ENCODE results near the gene PSG1.
"Not testable (repeated sequence)": the region's sequence is repeated elsewhere in the genome, so short reads cannot be mapped to it uniquely, and the experiment has no call there.

Gene PSG1

DNA sequence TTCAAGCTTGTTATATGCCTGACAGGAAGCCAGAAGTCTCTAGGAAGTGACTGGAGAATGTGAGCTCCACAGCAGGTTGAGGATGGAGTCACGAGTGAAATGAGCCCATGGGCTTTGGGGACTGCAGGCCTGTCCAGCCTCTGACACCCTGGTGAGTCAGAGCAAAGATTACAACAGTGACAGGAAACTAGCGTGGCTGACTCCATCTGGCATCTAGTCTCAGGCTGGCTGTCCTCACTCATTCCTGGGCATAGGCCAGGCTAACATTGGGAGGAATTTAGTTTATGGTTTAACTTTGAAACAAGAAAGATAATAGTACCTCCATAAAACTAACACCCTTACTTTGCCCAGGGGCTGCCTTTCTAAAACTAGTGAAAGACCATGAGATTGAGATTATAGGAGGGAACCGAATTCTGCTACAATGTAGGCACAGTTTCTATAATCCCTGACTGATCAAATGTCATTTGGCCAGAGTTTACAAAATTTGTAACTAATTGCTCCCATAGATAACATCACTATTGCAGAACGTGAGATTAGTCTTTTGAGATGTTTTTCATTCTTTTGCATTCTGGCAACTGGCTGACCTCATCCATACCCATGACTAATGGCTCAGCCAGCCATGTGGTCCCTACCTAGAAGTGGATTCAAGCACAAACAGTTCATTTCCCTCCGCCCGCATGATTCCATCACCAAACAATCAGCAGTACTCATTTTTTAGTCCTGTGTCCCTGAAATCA lies 28.4 kb downstream of the PSG1 start:
- TF ChIP-seq, protein P1, sequence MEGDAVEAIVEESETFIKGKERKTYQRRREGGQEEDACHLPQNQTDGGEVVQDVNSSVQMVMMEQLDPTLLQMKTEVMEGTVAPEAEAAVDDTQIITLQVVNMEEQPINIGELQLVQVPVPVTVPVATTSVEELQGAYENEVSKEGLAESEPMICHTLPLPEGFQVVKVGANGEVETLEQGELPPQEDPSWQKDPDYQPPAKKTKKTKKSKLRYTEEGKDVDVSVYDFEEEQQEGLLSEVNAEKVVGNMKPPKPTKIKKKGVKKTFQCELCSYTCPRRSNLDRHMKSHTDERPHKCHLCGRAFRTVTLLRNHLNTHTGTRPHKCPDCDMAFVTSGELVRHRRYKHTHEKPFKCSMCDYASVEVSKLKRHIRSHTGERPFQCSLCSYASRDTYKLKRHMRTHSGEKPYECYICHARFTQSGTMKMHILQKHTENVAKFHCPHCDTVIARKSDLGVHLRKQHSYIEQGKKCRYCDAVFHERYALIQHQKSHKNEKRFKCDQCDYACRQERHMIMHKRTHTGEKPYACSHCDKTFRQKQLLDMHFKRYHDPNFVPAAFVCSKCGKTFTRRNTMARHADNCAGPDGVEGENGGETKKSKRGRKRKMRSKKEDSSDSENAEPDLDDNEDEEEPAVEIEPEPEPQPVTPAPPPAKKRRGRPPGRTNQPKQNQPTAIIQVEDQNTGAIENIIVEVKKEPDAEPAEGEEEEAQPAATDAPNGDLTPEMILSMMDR (IDR thresholded peaks at IDR 0.05; ENCODE audit: extremely low read depth, insufficient read depth, missing control alignments), result no peak
- no peak for DNase-seq (ENCODE audit: low spot score)
- in situ Hi-C loops (cut with MboI; ENCODE audit: low pct_unique_long_range_greater_than_20kb, low sequenced_read_pairs, unreplicated experiment), result no loop called here

DNA sequence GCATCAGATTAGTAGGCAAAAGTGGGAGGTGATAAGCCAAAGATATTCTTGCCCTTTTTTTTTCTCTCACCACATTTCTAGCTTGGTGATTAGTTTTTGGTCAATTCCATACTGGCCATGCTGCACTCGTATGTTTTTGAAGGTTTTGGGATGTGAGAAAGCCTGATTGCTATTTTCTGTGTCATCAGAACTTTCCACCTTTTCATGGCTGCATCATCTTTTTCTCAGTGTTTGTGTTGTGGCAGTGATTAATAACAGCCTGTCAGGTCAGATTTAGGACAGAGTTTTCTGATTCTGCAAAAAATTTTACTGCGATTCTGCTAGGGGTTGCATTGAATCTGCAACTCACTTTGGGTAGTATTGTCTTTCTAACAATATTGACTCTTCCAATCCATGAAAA lies 32.9 kb downstream of the PSG1 start:
- no peak for DNase-seq (ENCODE audit: low spot score)
- TF ChIP-seq, protein P1 (IDR thresholded peaks at IDR 0.05; ENCODE audit: extremely low read depth, insufficient read depth, missing control alignments), result no peak
- in situ Hi-C loops (cut with MboI; ENCODE audit: low pct_unique_long_range_greater_than_20kb, low sequenced_read_pairs, unreplicated experiment), result no loop called here

DNA sequence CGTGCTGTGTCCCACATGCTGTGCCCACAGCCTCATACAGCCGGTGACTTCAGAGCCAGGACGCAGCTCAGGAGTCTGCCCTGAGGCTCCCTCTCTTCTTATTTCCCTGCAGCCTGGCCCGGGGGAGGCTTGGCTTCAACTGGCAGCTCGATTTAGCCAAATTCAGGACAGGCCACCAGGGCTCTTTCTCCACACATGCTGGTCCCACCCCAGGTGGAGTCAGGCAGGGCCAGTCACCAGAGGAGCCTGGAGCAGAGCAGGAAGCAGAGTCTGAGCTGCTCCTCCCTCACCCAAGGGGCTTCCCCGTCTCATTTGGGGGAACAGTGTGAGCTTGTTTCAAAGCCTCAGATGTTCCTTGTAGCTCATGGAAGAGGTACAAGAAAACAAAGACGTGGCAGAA lies 35.9 kb downstream of the PSG1 start:
- in situ Hi-C loops (cut with MboI; ENCODE audit: low pct_unique_long_range_greater_than_20kb, low sequenced_read_pairs, unreplicated experiment); DNase-seq (ENCODE audit: low spot score): not testable (repeated sequence)

DNA sequence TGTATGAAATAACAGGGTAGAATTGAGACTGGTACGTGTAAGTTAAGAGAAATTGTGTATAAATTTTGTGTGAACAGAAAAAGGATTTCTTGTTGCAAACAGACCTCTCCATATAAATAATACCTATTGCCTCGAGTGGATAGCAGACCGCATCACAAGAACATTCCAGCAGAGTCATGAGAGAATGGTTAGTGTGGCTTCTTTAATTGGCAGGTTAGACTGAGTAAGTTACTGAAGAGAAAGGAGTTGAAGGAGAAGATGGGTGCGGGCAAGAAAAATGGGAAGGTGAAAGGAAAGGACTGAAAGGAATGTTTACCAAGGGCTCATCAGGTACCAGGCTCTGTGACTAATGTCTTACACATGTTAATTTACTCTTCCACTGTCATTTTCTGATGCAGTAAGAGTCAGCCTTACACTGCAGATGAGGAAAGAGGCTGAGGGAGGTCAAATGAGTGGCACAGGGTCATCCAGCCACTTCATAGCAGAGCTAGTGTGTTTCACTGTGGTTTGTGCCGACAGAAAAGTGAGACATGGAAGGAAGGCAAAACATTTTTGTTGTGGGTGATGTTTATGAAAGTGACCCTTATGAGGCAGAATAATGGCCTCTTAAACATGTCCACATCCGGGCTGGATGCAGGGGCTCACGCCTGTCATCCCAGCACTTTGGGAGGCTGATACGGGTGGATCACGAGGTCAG lies 46.6 kb downstream of the PSG1 start:
- DNase-seq (ENCODE audit: low spot score); in situ Hi-C loops (cut with MboI; ENCODE audit: low pct_unique_long_range_greater_than_20kb, low sequenced_read_pairs, unreplicated experiment): not testable (repeated sequence)

- in situ Hi-C loops (cut with MboI; ENCODE audit: low pct_unique_long_range_greater_than_20kb, low sequenced_read_pairs, unreplicated experiment); DNase-seq (ENCODE audit: low spot score): not testable (repeated sequence)
These were observed 47.4 kb downstream of the PSG1 start for GRCh38 chr19:42832023-42832680.

- TF ChIP-seq, protein P1 (IDR thresholded peaks at IDR 0.05; ENCODE audit: extremely low read depth, insufficient read depth, missing control alignments), result no peak
- DNase-seq (ENCODE audit: low spot score), result no peak
- in situ Hi-C loops (cut with MboI; ENCODE audit: low pct_unique_long_range_greater_than_20kb, low sequenced_read_pairs, unreplicated experiment), result no loop called here
These were observed 48.1 kb downstream of the PSG1 start for GRCh38 chr19:42831221-42832019.

DNA sequence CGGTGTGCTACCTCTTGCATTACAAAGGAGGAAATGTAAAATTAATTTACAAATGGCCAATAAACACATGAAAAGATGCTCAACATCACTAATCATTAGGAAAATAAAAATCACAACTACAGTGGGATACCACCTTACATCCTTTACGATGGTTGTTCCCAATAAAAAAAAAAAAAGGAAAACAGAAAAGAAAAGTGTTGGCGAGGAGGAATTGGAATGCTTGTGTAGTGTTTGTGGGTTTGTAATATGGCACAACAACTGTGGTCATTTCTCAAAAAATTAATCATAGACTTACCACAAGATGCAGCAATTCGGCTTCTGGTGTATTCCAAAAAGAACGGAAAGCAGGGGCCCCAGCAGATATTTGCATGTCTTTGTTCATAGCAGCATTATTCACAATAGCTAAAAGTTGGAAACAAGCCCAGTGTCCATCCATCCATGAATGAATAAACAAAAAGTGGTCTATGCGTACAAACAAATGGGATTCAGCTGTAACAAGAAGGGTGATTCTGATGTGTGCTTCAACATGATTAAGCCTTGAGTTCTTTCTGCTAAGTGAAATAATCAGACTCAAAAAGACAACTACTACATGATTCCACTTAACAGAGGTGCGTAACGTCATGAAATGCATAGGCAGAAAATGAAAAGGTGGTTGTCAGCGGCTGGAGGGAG lies 58.1 kb downstream of the PSG1 start:
- DNase-seq (ENCODE audit: low spot score); in situ Hi-C loops (cut with MboI; ENCODE audit: low pct_unique_long_range_greater_than_20kb, low sequenced_read_pairs, unreplicated experiment): not testable (repeated sequence)

- DNase-seq (ENCODE audit: low spot score); in situ Hi-C loops (cut with MboI; ENCODE audit: low pct_unique_long_range_greater_than_20kb, low sequenced_read_pairs, unreplicated experiment): not testable (repeated sequence)
These were observed 59.4 kb downstream of the PSG1 start for GRCh38 chr19:42819960-42820650.

Measured in GM13977 (cell line).